Bronchial epithelial cell (primary cell): ENCODE measurements around the gene SNRPA1. TPM values are rescaled to one million over a fixed set of nuclear protein-coding genes. Genes with fewer than 3 reads are reported as not detected.

Experiments
- DNase-seq: peaks from one replicate; pipeline ENCODE4 v3.0.0-alpha.2; 2010; ENCODE audit warnings: low read depth
- FAIRE-seq: peaks from 2 replicates; lab custom pipeline; 2011; peaks lifted over from hg19 to GRCh38; lab: Jason Lieb, UNC
- H3K27me3 ChIP-seq: 2 replicates; pipeline ENCODE4 v1.5.1; 2011; ENCODE audit warnings: low read length; ENCODE audit not compliant: control insufficient read depth, insufficient read depth
- H3K36me3 ChIP-seq: 2 replicates; pipeline ENCODE4 v1.5.1; 2011; ENCODE audit warnings: low read length; ENCODE audit not compliant: control insufficient read depth, insufficient read depth
- H3K4me3 ChIP-seq: 2 replicates; pipeline ENCODE4 v1.5.1; 2011; ENCODE audit warnings: mild to moderate bottlenecking, low read depth, low read length, control low read depth
- total RNA-seq: library from RNA; depleted of rRNA; stranded (reverse); fragments of >200 nt; gene quantifications from 2 replicates; pipeline ENCODE4 v1.2.1, GENCODE V29; 2014
- TF ChIP-seq, protein P1 (sequence below): IDR thresholded peaks from 2 replicates; pipeline ENCODE4 v1.5.1; 2011; ENCODE audit warnings: mild to moderate bottlenecking, moderate library complexity, low read length, control low read depth, inconsistent platforms; ENCODE audit not compliant: insufficient read depth, severe bottlenecking

Gene SNRPA1
- total RNA-seq, 1 donor from 2014 or later, result 21.6 TPM

DNA sequence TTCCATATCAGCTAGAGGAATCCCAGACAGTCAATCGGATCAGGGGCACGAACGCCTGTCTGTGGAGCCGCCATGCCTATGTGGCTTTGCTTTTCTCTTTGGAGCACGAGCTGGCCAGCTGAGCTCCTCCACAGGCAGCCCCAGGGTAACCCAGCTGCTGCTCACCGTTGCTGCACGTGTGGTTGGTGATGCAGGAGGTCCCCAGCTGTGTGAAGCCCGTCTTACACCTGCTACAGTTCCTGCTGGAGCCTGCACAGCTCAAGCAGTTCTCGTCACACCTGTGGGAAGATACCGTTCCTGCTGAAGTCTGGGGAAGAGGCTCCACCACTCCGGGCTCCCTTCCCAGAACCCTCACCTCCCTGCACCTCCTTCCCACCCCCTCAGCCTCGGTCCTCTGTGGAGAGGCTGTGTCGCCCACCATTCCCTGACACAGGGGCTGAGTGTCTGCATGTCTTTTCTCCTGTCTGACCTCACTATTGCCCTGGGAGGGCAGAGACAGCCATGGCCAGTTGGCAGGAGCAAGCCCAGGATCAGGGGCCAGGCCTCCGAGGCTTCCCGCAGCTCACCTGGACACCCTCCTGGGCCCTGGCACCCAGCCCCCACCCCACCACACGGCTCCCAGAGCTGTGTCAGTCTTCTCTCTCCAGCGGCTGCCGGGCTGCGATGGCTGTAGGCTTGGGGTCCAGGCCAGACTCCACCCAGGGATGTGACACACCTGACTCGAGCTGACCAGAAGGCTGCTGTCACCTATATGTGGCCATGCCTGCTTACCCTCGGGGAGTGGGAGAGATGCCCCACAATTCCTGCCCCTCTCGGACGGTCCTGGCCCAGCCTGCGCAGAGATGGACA is 12.2 kb upstream of the SNRPA1 start:
- TF ChIP-seq, protein P1, sequence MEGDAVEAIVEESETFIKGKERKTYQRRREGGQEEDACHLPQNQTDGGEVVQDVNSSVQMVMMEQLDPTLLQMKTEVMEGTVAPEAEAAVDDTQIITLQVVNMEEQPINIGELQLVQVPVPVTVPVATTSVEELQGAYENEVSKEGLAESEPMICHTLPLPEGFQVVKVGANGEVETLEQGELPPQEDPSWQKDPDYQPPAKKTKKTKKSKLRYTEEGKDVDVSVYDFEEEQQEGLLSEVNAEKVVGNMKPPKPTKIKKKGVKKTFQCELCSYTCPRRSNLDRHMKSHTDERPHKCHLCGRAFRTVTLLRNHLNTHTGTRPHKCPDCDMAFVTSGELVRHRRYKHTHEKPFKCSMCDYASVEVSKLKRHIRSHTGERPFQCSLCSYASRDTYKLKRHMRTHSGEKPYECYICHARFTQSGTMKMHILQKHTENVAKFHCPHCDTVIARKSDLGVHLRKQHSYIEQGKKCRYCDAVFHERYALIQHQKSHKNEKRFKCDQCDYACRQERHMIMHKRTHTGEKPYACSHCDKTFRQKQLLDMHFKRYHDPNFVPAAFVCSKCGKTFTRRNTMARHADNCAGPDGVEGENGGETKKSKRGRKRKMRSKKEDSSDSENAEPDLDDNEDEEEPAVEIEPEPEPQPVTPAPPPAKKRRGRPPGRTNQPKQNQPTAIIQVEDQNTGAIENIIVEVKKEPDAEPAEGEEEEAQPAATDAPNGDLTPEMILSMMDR, result no peak
- H3K36me3 ChIP-seq, result no peaks in the 10 kb centered on the region
- DNase-seq (no peak), FAIRE-seq (no peak)
- no peak overlapping the region for H3K4me3 ChIP-seq
- H3K27me3 ChIP-seq, result no peaks in the 10 kb centered on the region

DNA sequence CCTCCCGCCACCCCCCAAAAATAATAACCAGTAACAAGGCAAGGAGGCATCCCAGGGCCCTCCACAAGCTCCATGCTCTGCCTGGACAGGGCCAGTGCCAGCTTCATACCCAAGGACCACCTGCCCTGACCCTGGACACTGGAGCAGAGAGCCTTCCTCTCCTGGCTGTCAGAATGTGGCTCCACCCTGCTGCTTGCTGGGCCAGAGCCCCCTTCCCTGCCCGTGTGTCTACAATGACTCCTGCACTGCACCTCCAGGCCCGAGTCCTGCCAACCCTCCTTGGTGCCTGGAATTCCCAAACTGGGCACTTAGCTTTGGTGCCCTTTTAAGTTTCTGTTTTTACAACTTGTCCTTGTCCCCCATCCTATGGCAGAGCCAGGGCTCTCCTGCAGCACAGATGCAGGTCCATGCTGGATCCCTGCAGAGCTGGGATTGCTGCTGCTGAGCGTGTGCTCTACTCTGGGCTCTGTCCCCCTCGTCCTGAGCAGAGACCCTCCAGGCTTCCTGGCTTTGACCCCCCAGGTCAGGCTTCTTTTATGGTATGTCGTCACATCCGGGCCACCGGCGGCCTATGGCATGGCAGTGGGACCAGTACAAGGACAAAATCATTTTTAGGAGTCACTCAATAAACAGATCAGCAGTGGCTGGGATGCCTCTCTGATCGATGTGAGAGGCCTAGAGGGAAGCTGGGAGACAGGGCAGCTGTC is 11.4 kb upstream of the SNRPA1 start:
- no peaks in the 10 kb centered on the region for H3K27me3 ChIP-seq
- no peak overlapping the region for H3K4me3 ChIP-seq
- TF ChIP-seq, protein P1, result no peak
- no peak for FAIRE-seq
- no peaks in the 10 kb centered on the region for H3K36me3 ChIP-seq
- DNase-seq, result no peak

DNA sequence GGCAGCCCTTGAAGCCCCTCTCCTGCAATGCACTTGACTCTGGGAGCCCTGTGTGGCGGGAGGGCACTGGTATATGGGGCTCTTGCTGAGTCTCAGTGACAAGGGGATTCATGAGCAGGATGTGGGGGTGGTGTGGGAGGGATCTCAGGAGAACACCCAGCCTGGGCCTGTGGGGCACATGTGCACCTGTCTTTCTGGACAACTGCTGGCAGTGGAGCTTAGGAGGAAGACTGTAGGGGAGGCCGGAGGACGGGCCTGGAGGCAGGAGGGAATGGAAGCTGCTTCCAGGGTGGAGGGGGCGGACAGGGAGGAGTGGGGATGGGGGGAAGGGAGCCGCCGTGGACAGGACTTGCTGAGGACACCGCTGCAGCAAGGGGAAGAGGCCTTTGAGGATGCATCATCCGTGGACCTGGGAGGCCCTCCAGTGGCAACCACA is 10.8 kb upstream of the SNRPA1 start:
- DNase-seq (no peak), FAIRE-seq (no peak)
- Histone ChIP-seq H3K4me3 (no peak overlapping the region), H3K27me3 (no peaks in the 10 kb centered on the region), H3K36me3 (no peaks in the 10 kb centered on the region)
- TF ChIP-seq, protein P1, result no peak

DNA sequence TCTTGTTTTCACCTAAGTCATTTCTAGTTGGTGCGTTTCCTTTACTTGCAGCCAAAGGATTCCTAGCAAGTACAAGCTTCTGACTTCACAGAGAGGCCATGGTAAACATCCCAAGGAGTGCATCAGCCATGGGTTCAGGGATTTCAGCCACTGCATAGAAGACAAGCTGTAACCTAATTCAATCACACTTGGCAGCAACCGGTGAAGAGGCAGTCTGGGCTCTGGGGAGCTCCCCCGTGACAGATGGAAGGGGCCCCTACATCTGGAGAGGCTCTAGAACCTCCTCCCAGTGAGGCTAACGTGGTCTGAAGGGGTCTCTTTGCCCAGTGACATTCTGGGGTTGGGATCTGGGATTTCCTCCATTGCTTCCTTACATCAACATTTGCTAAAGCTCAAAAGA is 8.4 kb upstream of the SNRPA1 start:
- Histone ChIP-seq H3K27me3 (no peaks in the 10 kb centered on the region), H3K4me3 (no peak overlapping the region), H3K36me3 (no peaks in the 10 kb centered on the region)
- DNase-seq, result no peak
- TF ChIP-seq, protein P1, result no peak
- no peak for FAIRE-seq

DNA sequence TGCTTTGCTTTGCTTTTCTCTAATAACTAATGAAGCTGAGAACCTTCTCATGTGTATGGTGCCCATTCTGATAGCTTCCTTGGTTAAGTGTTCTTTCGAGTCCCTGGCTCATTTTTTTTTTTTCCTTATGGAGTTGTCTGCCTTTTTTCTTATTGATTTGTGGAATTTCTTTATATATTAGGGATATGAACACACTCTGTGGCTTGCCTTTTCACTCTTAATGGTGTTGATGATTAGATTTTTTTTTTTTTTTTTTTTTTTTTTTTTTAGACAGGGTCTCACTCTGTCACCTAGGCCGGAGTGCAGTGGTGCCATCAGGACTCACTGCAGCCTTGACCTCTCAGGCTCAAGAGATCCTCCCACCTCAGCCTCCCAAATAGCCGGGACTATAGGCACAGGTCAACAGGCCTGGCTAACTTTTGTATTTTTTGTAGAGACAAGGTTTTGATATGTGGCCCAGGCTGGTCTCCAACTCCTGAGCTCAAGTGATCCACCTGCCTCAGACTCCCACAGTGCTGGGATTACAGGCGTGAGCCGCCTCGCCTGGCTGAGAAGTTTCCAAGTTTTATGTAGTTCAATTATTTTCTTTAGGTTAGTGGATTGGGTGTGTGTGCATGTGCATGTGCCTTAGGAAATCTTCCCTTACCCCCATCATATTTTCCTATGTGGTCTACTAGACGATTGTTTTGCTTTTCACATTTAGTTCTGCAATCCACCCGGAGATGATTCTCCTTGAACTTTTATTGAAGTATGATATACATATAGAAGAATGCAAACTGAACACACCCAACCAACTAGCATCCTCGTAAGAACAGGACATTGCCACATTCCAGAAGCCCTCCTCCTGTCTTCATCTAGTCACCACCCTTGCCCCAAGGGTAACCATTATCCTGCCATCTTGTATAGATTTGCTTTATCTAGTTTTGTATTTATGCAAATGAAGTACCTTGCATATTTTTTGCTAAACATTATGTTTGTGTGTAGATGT is 1.7 kb upstream of the SNRPA1 start:
- FAIRE-seq (no peak), DNase-seq (peak; percentile 57)
- TF ChIP-seq, protein P1, result no peak
- H3K4me3 ChIP-seq, result no peak overlapping the region
- no peaks in the 10 kb centered on the region for H3K27me3 ChIP-seq
- no peaks in the 10 kb centered on the region for H3K36me3 ChIP-seq
